HG03103 (cell line): ENCODE results near the gene MT1A.
"Not testable (repeated sequence)": the region's sequence is repeated elsewhere in the genome, so short reads cannot be mapped to it uniquely, and the experiment has no call there.

Experiments used
- ATAC-seq: cut with Tn5 transposase; IDR thresholded peaks from one replicate; pipeline ENCODE4 v1.9.1; 2021; ENCODE audit warnings: low read depth; ENCODE audit not compliant: unreplicated experiment

Gene MT1A

GRCh38 chr16:56652600-56652999 is 14.1 kb downstream of the MT1A start:
- no peak for ATAC-seq

GRCh38 chr16:56653218-56653617 is 14.8 kb downstream of the MT1A start:
- ATAC-seq, result no peak

- ATAC-seq, result no peak
These were observed 19.3 kb downstream of the MT1A start, which contains the start of gene MT1F for GRCh38 chr16:56657555-56658326. MT1F (plus strand) TSS chr16:56657959; CDS start chr16:56658059, 100 bp downstream.

GRCh38 chr16:56658327-56658875 is 19.9 kb downstream of the MT1A start:
- ATAC-seq, result no peak

- no peak for ATAC-seq
These were observed 24.2 kb downstream of the MT1A start for GRCh38 chr16:56662357-56663354.

GRCh38 chr16:56664506-56664905 is 26.0 kb downstream of the MT1A start:
- ATAC-seq, result no peak

GRCh38 chr16:56665286-56666261 is 27.1 kb downstream of the MT1A start:
- not testable (repeated sequence) for ATAC-seq

GRCh38 chr16:56667581-56668571 is 29.4 kb downstream of the MT1A start, which contains the start of gene MT1G:
MT1G (minus strand) TSS chr16:56668065; CDS start chr16:56667993, 72 bp downstream.
- no peak for ATAC-seq

- ATAC-seq, result no peak
These were observed 30.8 kb downstream of the MT1A start, which contains the start of gene MT1H for GRCh38 chr16:56669005-56669839. MT1H (plus strand) TSS chr16:56669814; CDS start chr16:56669885, 71 bp downstream.

- no peak for ATAC-seq
These were observed 31.6 kb downstream of the MT1A start for GRCh38 chr16:56669840-56670619.

- ATAC-seq, result no peak
These were observed 32.1 kb downstream of the MT1A start for GRCh38 chr16:56670620-56670934.

- not testable (repeated sequence) for ATAC-seq
These were observed 33.2 kb downstream of the MT1A start for GRCh38 chr16:56671691-56672090.

- ATAC-seq, result not testable (repeated sequence)
These were observed 33.7 kb downstream of the MT1A start for GRCh38 chr16:56672171-56672570.

- no peak for ATAC-seq
These were observed 34.5 kb downstream of the MT1A start for GRCh38 chr16:56672761-56673536.

- no peak for ATAC-seq
These were observed 35.5 kb downstream of the MT1A start for GRCh38 chr16:56673921-56674320.

- not testable (repeated sequence) for ATAC-seq
These were observed 36.1 kb downstream of the MT1A start for GRCh38 chr16:56674570-56674969.
